GM18861 (cell line): ENCODE results near the gene MAG.
A peak's percentile ranks its signal among the peaks of the same experiment; 100 is the strongest.

Source experiments
- ATAC-seq: cut with Tn5 transposase; IDR thresholded peaks from one replicate; pipeline ENCODE4 v1.9.1; 2021; ENCODE audit not compliant: unreplicated experiment

MAG gene

DNA sequence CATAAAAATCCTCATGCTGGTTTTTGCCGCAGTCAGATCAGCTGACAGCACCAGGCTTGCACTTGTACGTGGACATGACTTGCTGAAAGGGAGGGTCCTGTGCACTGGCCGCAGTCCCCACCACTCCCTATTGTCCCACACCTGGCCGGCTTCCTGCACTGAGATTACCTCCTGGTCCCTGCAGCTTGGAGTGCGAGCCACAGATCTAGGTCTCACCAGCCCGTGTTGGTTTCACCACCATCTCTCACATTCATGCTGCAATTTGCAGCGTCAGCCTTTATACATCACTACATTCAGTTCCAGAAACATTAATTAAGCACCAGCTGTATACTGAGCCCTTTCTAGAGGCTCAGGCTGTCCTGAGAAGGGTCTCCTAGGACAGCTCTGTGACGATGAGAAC lies 22.1 kb downstream of the MAG start:
- ATAC-seq, result no peak

GRCh38 chr19:35314858-35315470 lies 23.0 kb downstream of the MAG start:
- ATAC-seq, result no peak

DNA sequence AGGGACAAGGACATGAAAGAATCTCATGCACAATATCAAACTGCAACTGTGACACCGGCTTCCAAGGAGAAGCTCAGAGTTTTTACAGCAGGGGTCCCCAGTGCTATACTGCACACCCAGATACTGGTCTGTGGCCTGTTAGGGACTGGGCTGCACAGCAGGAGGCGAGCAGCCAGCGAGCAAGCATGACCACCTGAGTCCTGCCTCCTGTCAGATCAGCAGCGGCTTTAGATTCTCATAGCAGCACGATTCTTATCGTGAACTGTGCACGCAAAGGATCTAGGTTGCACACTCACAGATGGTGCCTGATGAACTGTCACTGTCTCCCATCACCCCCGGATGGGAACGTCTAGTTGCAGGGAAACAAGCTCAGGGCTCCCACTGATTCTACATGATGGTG lies 23.9 kb downstream of the MAG start:
- ATAC-seq, result no peak

- ATAC-seq, result no peak
Observed at GRCh38 chr19:35316560-35316959, 24.6 kb downstream of the MAG start.

DNA sequence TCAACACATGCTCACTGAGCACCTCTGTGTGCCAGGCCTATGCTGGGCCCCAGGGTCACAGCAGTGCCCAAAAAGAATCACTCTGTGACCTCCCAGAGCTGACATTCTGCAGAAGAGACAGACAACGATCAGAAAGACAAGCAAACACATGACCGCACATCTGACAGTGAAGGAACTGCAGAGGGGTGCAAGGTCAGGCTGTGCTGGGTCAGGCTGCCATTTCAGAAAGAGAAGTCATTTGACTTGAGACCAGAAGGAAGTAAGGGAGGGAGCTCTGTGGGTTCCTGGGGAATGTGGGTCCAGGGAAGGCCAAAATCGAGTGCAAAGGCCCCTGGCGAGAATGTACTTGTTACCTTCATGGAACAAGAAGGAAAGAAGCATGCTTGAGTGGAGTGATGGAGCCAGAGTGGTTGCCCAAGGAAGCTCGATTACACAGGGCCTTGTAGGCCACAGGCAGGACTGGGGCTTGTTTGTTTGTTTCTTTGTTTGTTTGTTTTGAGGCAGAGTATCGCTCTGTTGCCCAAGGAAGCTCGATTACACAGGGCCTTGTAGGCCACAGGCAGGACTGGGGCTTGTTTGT lies 25.6 kb downstream of the MAG start:
- no peak for ATAC-seq

DNA sequence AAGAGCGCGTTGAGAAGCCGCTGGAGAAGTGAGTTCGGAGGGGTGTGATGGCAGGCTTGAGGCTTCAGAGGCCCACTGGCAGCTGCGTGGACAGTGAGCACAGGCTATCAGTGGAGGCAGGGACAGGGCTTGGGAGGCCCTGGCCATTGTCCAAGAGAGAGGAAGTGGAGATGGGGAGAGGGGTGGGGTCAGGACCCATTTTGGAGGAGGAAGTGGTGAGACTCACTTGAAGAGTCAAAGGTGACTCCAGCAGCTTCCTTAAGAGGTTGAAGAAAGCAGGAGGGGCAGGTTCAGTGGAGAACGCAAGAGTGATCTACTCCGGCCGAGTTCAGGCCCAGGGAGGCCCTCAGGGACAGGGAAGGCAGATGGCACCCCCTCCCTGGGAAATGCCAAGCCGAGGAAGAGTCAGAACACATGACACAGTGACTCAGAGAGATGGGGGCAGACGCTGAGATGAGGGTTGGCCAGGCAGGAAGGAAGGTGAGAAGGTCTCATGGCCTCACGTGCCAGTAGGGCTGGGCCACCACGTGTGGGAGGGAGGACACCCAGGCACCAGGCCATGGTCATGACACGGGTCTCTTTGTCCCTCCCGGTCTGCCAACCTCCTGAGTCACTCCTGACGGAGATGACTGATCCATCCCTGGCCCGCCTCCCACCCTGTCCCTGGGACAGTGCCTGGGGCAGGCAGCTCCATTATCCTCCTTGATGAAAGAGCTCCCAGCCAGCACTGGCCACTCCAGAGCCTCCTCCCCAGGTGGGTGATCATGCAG lies 26.9 kb downstream of the MAG start:
- no peak for ATAC-seq

DNA sequence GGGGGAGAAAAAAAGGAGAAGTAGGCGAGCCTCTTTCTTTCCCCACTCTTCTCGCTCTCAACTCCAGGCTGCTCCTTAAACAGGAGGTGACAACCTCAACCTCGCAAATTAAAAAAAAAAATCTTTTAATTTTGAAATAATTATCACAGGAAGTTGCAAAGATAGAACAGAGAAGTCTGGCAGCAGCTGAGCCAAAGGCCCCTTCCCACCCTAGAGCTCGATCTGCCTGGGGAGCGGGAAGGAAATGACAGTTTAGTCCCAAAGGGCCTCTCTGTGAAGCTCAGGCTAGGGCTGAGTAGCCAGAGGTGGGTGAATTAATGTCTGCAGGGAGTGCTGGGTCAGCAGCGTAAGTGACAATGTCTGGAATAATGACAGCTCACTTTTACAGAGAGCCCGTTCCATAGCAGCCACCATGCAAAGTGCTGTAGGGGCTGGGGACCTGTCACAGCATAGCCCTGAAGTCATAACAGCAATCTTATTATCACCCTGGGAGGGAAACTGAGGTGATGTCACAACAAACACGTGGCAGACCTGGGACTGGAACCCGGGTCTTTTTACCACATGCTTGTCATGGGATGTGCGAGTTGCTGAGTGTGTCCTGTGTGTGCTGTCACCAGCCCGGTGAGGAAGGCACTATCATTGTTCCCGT lies 28.2 kb downstream of the MAG start:
- no peak for ATAC-seq

GRCh38 chr19:35321291-35321690 lies 29.3 kb downstream of the MAG start:
- no peak for ATAC-seq

DNA sequence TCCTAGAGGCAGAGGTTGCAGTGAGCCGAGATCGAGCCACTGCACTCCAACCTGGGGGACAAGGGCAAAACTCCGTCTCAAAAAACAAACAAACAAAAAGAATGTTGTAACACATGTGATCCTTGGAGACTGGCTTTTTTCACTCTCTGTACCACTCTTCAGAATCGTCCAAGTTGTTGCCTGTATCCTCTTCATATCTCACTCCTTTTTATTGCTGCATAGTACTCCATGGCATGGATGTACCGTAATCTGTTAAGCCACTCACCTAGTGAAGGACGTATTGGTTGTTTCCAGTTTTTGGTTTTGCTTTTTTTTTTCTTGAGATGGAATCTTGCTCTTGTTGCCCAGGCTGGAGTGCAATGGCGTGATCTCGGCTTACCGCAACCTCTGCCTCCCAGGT lies 30.1 kb downstream of the MAG start:
- no peak for ATAC-seq

DNA sequence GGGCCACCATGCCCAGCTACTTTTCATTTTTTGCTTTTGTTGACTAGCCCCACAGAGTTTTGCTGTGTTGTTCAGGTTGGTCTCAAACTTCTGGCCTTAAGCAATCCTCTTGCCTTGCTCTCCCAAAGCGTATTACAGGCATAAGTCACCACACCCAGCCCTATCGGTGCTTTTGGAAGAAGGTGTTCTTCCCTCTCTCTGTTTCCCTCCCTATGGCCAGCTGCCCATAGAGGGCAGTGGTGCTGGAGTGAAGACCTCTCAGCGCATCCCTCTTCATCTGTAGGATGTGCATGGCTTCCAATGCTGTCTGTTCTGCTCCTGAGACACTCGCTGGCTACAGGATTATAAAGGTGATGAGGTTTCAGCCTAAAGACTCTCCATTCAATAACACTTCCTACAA lies 35.7 kb downstream of the MAG start:
- no peak for ATAC-seq

- ATAC-seq, result no peak
Observed at GRCh38 chr19:35328851-35329285, 36.9 kb downstream of the MAG start, which contains the start of gene CD22. Gene CD22 (plus strand): TSS chr19:35329187. CDS start chr19:35332041, 2,854 bp downstream.

- ATAC-seq, result no peak
Observed at GRCh38 chr19:35329323-35329722, 37.4 kb downstream of the MAG start.

DNA sequence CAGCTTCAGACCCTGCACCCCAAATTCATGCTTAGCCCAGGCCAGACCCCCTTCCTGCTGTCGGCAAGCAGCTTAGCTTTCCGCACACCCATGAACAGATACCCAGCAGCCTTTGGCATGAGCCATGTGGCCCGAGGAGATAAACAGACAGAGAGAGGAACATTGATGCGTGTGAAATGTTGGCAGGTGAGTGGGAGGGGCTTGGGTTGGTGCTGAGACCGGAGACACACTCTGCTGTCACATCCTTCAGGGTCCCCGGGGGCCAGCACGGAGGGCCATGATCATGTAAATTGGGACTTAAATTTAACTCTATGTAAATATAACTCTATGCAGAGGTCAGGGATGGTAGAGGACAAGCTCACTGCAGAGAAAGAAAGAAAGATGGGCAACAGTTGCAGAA lies 38.5 kb downstream of the MAG start:
- peak; percentile 59 for ATAC-seq

DNA sequence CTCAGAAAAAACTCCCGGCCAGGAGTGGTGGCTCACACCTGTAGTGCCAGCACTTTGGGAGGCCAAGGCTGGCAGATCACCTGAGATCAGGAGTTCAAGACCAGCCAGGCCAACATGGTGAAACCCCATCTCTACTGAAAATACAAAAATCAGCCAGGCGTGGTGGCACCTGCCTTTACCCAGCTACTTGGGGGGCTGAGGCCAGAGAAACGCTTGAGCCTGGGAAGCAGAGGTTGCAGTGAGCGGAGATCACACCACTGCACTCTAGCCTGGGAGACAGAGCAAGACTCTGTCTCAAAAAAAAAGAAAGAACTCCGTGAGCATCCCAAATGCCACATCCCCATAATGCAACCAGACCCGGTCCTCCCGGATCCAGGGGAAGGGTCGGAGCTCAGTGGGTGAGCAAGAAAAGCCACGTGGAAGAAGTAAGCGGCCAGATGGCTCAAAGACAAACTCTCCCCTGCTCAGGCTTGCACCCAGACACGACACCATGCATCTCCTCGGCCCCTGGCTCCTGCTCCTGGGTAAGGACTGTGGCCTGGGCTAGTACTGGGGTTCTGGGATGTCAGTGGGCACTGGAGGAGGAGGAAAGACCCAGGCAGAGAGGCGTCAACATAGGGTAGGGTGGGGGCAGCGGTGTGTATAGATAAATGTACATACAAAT lies 39.7 kb downstream of the MAG start:
- no peak for ATAC-seq

DNA sequence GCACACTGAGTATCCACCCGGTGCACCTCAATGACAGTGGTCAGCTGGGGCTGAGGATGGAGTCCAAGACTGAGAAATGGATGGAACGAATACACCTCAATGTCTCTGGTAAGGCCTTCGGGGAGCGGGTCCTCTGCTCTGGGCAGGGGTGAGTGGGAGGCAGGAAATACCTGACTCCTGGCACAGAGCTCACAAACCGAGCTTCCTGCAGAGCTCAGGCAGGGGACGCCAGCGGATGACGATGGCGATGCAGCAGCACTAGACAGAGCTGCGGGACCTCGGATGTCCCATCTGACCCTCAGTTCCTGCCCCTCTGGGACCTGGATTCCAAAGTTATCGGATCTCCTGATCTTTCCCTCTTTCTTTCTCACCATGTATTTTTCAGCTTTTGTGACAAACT lies 40.9 kb downstream of the MAG start:
- ATAC-seq, result no peak

GRCh38 chr19:35334144-35334753 lies 42.3 kb downstream of the MAG start:
- no peak for ATAC-seq

DNA sequence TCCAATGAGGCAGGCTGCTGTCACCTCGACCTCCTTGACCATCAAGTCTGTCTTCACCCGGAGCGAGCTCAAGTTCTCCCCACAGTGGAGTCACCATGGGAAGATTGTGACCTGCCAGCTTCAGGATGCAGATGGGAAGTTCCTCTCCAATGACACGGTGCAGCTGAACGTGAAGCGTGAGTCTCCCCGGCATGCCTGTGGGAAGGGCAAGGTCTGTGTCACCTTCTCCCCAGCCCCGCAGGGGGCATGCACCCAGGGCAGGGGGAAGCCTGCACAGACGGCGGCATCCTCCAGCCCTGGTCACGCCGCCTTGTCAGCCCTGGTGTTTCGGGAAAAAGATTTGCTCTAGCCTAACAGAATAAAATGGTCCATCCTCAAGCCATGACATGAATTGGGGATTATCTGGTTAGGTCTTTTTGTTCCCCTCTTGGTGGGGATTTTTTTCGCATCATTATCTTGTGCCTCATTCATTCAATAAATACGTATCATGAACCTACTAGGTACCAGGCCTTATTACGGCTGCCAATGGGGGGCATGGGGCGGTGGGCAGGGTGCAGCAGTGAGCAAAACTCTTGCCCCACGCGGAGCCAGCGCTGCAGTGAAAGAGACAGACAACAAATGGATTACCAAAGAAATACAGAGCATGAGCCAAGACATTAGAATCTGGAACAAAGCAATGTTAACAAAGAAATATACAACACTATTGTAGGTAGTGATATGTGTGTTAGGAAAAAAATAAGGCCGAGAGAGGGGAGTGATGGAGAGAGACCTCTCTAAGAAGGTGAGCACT lies 44.4 kb downstream of the MAG start:
- ATAC-seq, result no peak

- no peak for ATAC-seq
Observed at GRCh38 chr19:35337097-35337983, 45.4 kb downstream of the MAG start.

DNA sequence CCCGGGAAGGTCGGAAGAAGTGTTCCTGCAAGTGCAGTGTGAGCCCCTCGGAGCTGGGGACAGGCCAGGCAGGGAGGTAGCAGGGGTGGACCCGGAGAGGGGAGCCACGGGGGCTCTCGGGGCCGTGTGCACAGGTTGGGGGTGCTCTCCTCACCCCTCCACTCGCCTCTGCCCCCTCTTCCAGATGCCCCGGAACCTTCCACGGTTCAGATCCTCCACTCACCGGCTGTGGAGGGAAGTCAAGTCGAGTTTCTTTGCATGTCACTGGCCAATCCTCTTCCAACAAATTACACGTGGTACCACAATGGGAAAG lies 46.0 kb downstream of the MAG start:
- ATAC-seq, result no peak
